Caki2 (cell line): ENCODE results near the gene FARS2. TPM values are rescaled to one million over a fixed set of nuclear protein-coding genes. Genes with fewer than 3 reads are reported as not detected.

Experiments used
- DNase-seq: peaks from one replicate; pipeline ENCODE4 v3.0.0-alpha.2; 2015; ENCODE audit warnings: low read depth
- in situ Hi-C: cut with HindIII; loops from 2 replicates; pipeline ENCODE4 v1.10.0; 2016; ENCODE audit warnings: low sequenced_read_pairs, low pct_unique_long_range_greater_than_20kb, mixed read lengths
- total RNA-seq: library from RNA; depleted of rRNA; stranded (reverse); fragments of >200 nt; shearing (Covaris generic); gene quantifications from 2 replicates; pipeline ENCODE4 v1.2.3, GENCODE V29; 2014; ENCODE audit warnings: low replicate concordance; rRNA removed

Gene FARS2
- total RNA-seq: 21.0 and 24.0 TPM in 2 replicates

GRCh38 chr6:5260661-5261544, at the start of gene FARS2, which contains the start of gene LYRM4:
Gene FARS2, plus strand, starts transcription at chr6:5261513.
Gene LYRM4, minus strand, starts transcription at chr6:5260950. Its CDS starts 217 bp downstream, at chr6:5260733.
- peak; percentile 96 for DNase-seq
- in situ Hi-C loops: no loop called here

GRCh38 chr6:5213836-5214235, 47.5 kb upstream of the FARS2 start:
- peak; percentile 15 for DNase-seq
- in situ Hi-C loops: no loop called here

- DNase-seq: peak; percentile 30
Measured at GRCh38 chr6:5214570-5215052, 46.7 kb upstream of the FARS2 start.

GRCh38 chr6:5215159-5215558, 46.2 kb upstream of the FARS2 start:
- DNase-seq: peak; percentile 33
- in situ Hi-C loops: no loop called here

More at GRCh38 chr6:5214570-5215052, 46.7 kb upstream of the FARS2 start:
- in situ Hi-C loops: no loop called here

- in situ Hi-C loops: no loop called here
- DNase-seq: no peak
Measured at GRCh38 chr6:5215799-5216198, 45.5 kb upstream of the FARS2 start.

- in situ Hi-C loops: no loop called here
- DNase-seq: no peak
Measured at GRCh38 chr6:5217356-5217755, 44.0 kb upstream of the FARS2 start.

GRCh38 chr6:5219011-5219691, 42.2 kb upstream of the FARS2 start:
- no peak for DNase-seq
- in situ Hi-C loops: no loop called here

- in situ Hi-C loops: no loop called here
Measured at GRCh38 chr6:5220443-5220842, 40.9 kb upstream of the FARS2 start.

GRCh38 chr6:5223309-5223708, 38.0 kb upstream of the FARS2 start:
- DNase-seq: no peak
- in situ Hi-C loops: no loop called here

More at GRCh38 chr6:5220443-5220842, 40.9 kb upstream of the FARS2 start:
- no peak for DNase-seq

- no peak for DNase-seq
- in situ Hi-C loops: no loop called here
Measured at GRCh38 chr6:5229356-5229755, 32.0 kb upstream of the FARS2 start.

- in situ Hi-C loops: no loop called here
- no peak for DNase-seq
Measured at GRCh38 chr6:5230081-5230480, 31.2 kb upstream of the FARS2 start.

- in situ Hi-C loops: no loop called here
- DNase-seq: no peak
Measured at GRCh38 chr6:5231289-5231688, 30.0 kb upstream of the FARS2 start.

- in situ Hi-C loops: no loop called here
- no peak for DNase-seq
Measured at GRCh38 chr6:5234874-5235273, 26.4 kb upstream of the FARS2 start.

GRCh38 chr6:5235830-5236229, 25.5 kb upstream of the FARS2 start:
- in situ Hi-C loops: no loop called here
- no peak for DNase-seq

- in situ Hi-C loops: no loop called here
- no peak for DNase-seq
Measured at GRCh38 chr6:5237805-5238204, 23.5 kb upstream of the FARS2 start.

- in situ Hi-C loops: no loop called here
- no peak for DNase-seq
Measured at GRCh38 chr6:5238336-5238735, 23.0 kb upstream of the FARS2 start.

- in situ Hi-C loops: no loop called here
- no peak for DNase-seq
Measured at GRCh38 chr6:5241252-5241651, 20.1 kb upstream of the FARS2 start.

GRCh38 chr6:5243069-5243468, 18.2 kb upstream of the FARS2 start:
- no peak for DNase-seq
- in situ Hi-C loops: no loop called here
